Stimulated activated CD8-positive, alpha-beta memory T cell treated with anti-CD3 and anti-CD28 coated beads, Interleukin-12 subunit alpha, Interleukin-12 subunit beta, amount 100 ng/mL, for 24 hours (primary cell): ENCODE results near the gene ATP10D.
"Not testable (repeated sequence)": the region's sequence is repeated elsewhere in the genome, so short reads cannot be mapped to it uniquely, and the experiment has no call there.

Experiments
- DNase-seq: peaks from one replicate; pipeline ENCODE4 v3.0.0-alpha.2; 2020; ENCODE audit errors: extremely low read depth

Gene ATP10D

GRCh38 chr4:47485047-47485692 is at the start of gene ATP10D:
Gene ATP10D (plus strand): TSS chr4:47485275. CDS start chr4:47512541, 27,266 bp downstream.
- peak; percentile 39 for DNase-seq

- no peak for DNase-seq
Measured at GRCh38 chr4:47442980-47443379, 42.1 kb upstream of the ATP10D start.

- DNase-seq: no peak
Measured at GRCh38 chr4:47444031-47444430, 41.0 kb upstream of the ATP10D start.

GRCh38 chr4:47451657-47452056 is 33.4 kb upstream of the ATP10D start:
- no peak for DNase-seq

GRCh38 chr4:47462799-47463234 is 22.3 kb upstream of the ATP10D start:
- DNase-seq: no peak

GRCh38 chr4:47463235-47463956 is 21.7 kb upstream of the ATP10D start, which contains the start of gene COMMD8:
Gene COMMD8 (minus strand): TSS chr4:47463702. CDS start chr4:47463651, 51 bp downstream.
- DNase-seq: peak; percentile 94

- no peak for DNase-seq
Measured at GRCh38 chr4:47465004-47465403, 20.1 kb upstream of the ATP10D start.

GRCh38 chr4:47466056-47466785 is 18.9 kb upstream of the ATP10D start:
- no peak for DNase-seq

- DNase-seq: no peak
Measured at GRCh38 chr4:47468706-47469365, 16.2 kb upstream of the ATP10D start.

GRCh38 chr4:47469951-47470350 is 15.1 kb upstream of the ATP10D start:
- DNase-seq: no peak

- no peak for DNase-seq
Measured at GRCh38 chr4:47471064-47471463, 14.0 kb upstream of the ATP10D start.

- no peak for DNase-seq
Measured at GRCh38 chr4:47471591-47471990, 13.5 kb upstream of the ATP10D start.

- no peak for DNase-seq
Measured at GRCh38 chr4:47473141-47473750, 11.8 kb upstream of the ATP10D start.

- no peak for DNase-seq
Measured at GRCh38 chr4:47474799-47475198, 10.3 kb upstream of the ATP10D start.

- DNase-seq: no peak
Measured at GRCh38 chr4:47475411-47475810, 9.7 kb upstream of the ATP10D start.

- DNase-seq: no peak
Measured at GRCh38 chr4:47478804-47479203, 6.3 kb upstream of the ATP10D start.

- no peak for DNase-seq
Measured at GRCh38 chr4:47482326-47482725, 2.7 kb upstream of the ATP10D start.

GRCh38 chr4:47483745-47484144 is 1.3 kb upstream of the ATP10D start:
- DNase-seq: no peak

- DNase-seq: no peak
Measured at GRCh38 chr4:47484168-47484567, 907 bp upstream of the ATP10D start.

- DNase-seq: no peak
Measured at GRCh38 chr4:47485768-47486167, 693 bp downstream of the ATP10D start.

- no peak for DNase-seq
Measured at GRCh38 chr4:47486231-47486673, 1.2 kb downstream of the ATP10D start.

- DNase-seq: not testable (repeated sequence)
Measured at GRCh38 chr4:47486727-47487126, 1.7 kb downstream of the ATP10D start.
